ENCODE measurements around the gene ZNF865. TPM values are rescaled to one million over a fixed set of nuclear protein-coding genes. Genes with fewer than 3 reads are reported as not detected.

ZNF865 gene
- total and polyA plus RNA-seq, 2 donors (not counting 3 experiments of a cell fraction or from before 2014, with no cell fraction given): 4.0 to 10.1 TPM

- no TSS peak for BruUV-seq (replicated peaks)
- Histone ChIP-seq H3K9ac (replicated peaks; ENCODE audit: extremely low read depth, insufficient read depth, low read length) (no peak overlapping the region), H3K27ac (ENCODE audit: insufficient read depth, low read depth, low read length) (no peak overlapping the region), H3K9me3 (replicated peaks; ENCODE audit: control insufficient read depth, insufficient read depth, low read length) (no peaks in the 10 kb centered on the region), H3K4me2 (ENCODE audit: insufficient read depth, low read length) (no peak overlapping the region), H3K27me3 (ENCODE audit: control insufficient read depth in 2 of 2, insufficient read depth in 2 of 2, low read length in 2 of 2) (no peaks in the 10 kb centered on the region), H4K20me1 (replicated peaks; ENCODE audit: control insufficient read depth, extremely low read depth, insufficient read depth, low read length) (no peaks in the 10 kb centered on the region), H3K36me3 (ENCODE audit: control insufficient read depth in 2 of 2, extremely low read depth in 1 of 2, insufficient read depth in 2 of 2, low read length in 2 of 2) (peaks cover 3 to 10% of the 10 kb centered on the region in 2 experiments), H3K79me2 (ENCODE audit: control insufficient read depth, insufficient read depth, low read length) (no peaks in the 10 kb centered on the region), H3K4me1 (ENCODE audit: control insufficient read depth, extremely low read depth, insufficient read depth, low read length) (no peaks in the 10 kb centered on the region), H3K9me1 (replicated peaks; ENCODE audit: control insufficient read depth, extremely low read depth, insufficient read depth, low read length) (no peaks in the 10 kb centered on the region), H2AFZ (ENCODE audit: low read depth, low read length) (no peak overlapping the region), H3K4me3 (replicated peaks in 1 of 3; ENCODE audit: insufficient read depth in 1 of 3, low read depth in 1 of 3, low read length in 3 of 3) (no peak overlapping the region)
- ChIA-PET POLR2A (interaction anchor here (0.6 kb wide), 1 partner anchor 473 kb away, joined by 7 read pairs; the partner anchor contains the start of gene PPP1R12C), CTCF (interaction anchor here (0.6 kb wide), 1 partner anchor 81 kb away, joined by 3 read pairs; no protein-coding TSS in a partner anchor)
- dilution Hi-C loops (cut with MboI; ENCODE audit: extremely low pct_ligation_motif_present, low sequenced_read_pairs) (no loop called here), intact Hi-C loops (cut with micrococcal nuclease) (no loop called here)
- FAIRE-seq (no peak), DNase-seq (ENCODE audit: low read depth, low spot score) (no peak)
- TF ChIP-seq, protein P1, sequence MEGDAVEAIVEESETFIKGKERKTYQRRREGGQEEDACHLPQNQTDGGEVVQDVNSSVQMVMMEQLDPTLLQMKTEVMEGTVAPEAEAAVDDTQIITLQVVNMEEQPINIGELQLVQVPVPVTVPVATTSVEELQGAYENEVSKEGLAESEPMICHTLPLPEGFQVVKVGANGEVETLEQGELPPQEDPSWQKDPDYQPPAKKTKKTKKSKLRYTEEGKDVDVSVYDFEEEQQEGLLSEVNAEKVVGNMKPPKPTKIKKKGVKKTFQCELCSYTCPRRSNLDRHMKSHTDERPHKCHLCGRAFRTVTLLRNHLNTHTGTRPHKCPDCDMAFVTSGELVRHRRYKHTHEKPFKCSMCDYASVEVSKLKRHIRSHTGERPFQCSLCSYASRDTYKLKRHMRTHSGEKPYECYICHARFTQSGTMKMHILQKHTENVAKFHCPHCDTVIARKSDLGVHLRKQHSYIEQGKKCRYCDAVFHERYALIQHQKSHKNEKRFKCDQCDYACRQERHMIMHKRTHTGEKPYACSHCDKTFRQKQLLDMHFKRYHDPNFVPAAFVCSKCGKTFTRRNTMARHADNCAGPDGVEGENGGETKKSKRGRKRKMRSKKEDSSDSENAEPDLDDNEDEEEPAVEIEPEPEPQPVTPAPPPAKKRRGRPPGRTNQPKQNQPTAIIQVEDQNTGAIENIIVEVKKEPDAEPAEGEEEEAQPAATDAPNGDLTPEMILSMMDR (IDR thresholded peaks at IDR 0.05; ENCODE audit: extremely low read depth in 1 of 2, insufficient read depth in 1 of 2, low read depth in 1 of 2, low read length in 2 of 2): no peak
- no peak for TF ChIP-seq GATA2 (IDR thresholded peaks at IDR 0.05; ENCODE audit: insufficient read depth, insufficient read length, low read depth, low read length)
Measured at GRCh38 chr19:55590617-55591016, 14.8 kb upstream of the ZNF865 start.

DNA sequence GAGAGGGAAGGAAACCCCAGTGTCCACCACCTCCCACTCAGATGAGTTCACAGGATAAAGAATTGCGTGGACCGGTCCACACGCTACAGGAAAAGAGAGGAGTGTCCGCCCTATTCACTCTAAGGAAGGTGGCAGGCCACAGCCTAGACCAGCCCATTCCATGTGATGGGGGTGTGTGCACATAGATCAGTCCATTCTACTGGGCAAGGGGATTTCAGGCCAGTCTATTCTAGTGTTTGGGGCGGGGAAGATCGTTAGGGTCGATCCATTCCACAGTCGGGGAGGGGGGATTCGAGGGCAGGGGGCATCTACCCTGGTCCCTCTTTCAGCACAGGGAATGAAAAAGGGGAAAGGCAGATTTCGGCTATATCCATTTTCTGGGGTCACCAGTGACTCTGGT lies 13.9 kb upstream of the ZNF865 start:
- Histone ChIP-seq H4K20me1 (replicated peaks; ENCODE audit: control insufficient read depth, extremely low read depth, insufficient read depth, low read length) (no peaks in the 10 kb centered on the region), H3K4me3 (replicated peaks in 1 of 3; ENCODE audit: insufficient read depth in 1 of 3, low read depth in 1 of 3, low read length in 3 of 3) (no peak overlapping the region), H3K4me2 (ENCODE audit: insufficient read depth, low read length) (no peak overlapping the region), H3K9me1 (replicated peaks; ENCODE audit: control insufficient read depth, extremely low read depth, insufficient read depth, low read length) (no peaks in the 10 kb centered on the region), H3K4me1 (ENCODE audit: control insufficient read depth, extremely low read depth, insufficient read depth, low read length) (no peaks in the 10 kb centered on the region), H3K9ac (replicated peaks; ENCODE audit: extremely low read depth, insufficient read depth, low read length) (no peak overlapping the region), H2AFZ (ENCODE audit: low read depth, low read length) (no peak overlapping the region), H3K27ac (ENCODE audit: insufficient read depth, low read depth, low read length) (no peak overlapping the region), H3K79me2 (ENCODE audit: control insufficient read depth, insufficient read depth, low read length) (no peaks in the 10 kb centered on the region), H3K27me3 (ENCODE audit: control insufficient read depth in 2 of 2, insufficient read depth in 2 of 2, low read length in 2 of 2) (no peaks in the 10 kb centered on the region), H3K9me3 (replicated peaks; ENCODE audit: control insufficient read depth, insufficient read depth, low read length) (no peaks in the 10 kb centered on the region), H3K36me3 (ENCODE audit: control insufficient read depth in 2 of 2, extremely low read depth in 1 of 2, insufficient read depth in 2 of 2, low read length in 2 of 2) (peaks cover 3 to 16% of the 10 kb centered on the region in 2 experiments)
- no peak for DNase-seq (ENCODE audit: low read depth, low spot score)
- intact Hi-C loops (cut with micrococcal nuclease): no loop called here
- ChIA-PET POLR2A (no interaction called here), CTCF (no interaction called here)
- no peak for FAIRE-seq
- dilution Hi-C loops (cut with MboI; ENCODE audit: extremely low pct_ligation_motif_present, low sequenced_read_pairs): no loop called here
- TF ChIP-seq, protein P2, sequence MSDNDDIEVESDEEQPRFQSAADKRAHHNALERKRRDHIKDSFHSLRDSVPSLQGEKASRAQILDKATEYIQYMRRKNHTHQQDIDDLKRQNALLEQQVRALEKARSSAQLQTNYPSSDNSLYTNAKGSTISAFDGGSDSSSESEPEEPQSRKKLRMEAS (IDR thresholded peaks at IDR 0.05; ENCODE audit: insufficient read depth, insufficient read length): no peak
- TF ChIP-seq, protein P1 (IDR thresholded peaks at IDR 0.05; ENCODE audit: extremely low read depth in 1 of 2, insufficient read depth in 1 of 2, low read depth in 1 of 2, low read length in 2 of 2): no peak
- TF ChIP-seq MYC (IDR thresholded peaks at IDR 0.05; ENCODE audit: low read depth, low read length) (no peak), JUN (IDR thresholded peaks at IDR 0.05; ENCODE audit: borderline replicate concordance, insufficient read depth, insufficient read length, low read depth) (no peak), EZH2 (IDR thresholded peaks at IDR 0.05; ENCODE audit: borderline replicate concordance, low read depth, low read length, severe bottlenecking) (no peak), POLR2A (IDR thresholded peaks at IDR 0.05; ENCODE audit: low read depth, low read length) (no peak), GATA2 (IDR thresholded peaks at IDR 0.05; ENCODE audit: insufficient read depth, insufficient read length, low read depth, low read length) (no peak)
- TSS peak; percentile 54 for BruUV-seq (replicated peaks)
